Glutamatergic neuron (in vitro differentiated cells): Measurements from ENCODE around the gene CLTB. TPM values are rescaled to one million over a fixed set of nuclear protein-coding genes. Genes with fewer than 3 reads are reported as not detected.
A peak's percentile ranks its signal among the peaks of the same experiment; 100 is the strongest.

Source experiments
- DNase-seq: peaks from one replicate; pipeline ENCODE4 v3.0.0; 2022
- H3K27ac Mint-ChIP-seq: one replicate; pipeline ENCODE4 v1.8.0; 2020; ENCODE audit warnings: mild to moderate bottlenecking, mixed read lengths, inconsistent platforms; ENCODE audit not compliant: unreplicated experiment
- H3K27me3 Mint-ChIP-seq: one replicate; pipeline ENCODE4 v1.8.0; 2020; ENCODE audit warnings: mild to moderate bottlenecking, moderate library complexity, mixed read lengths, inconsistent platforms; ENCODE audit not compliant: unreplicated experiment
- H3K36me3 Mint-ChIP-seq: one replicate; pipeline ENCODE4 v1.8.0; 2020; ENCODE audit warnings: mild to moderate bottlenecking, mixed read lengths, inconsistent platforms; ENCODE audit not compliant: unreplicated experiment
- H3K4me1 Mint-ChIP-seq: one replicate; pipeline ENCODE4 v1.8.0; 2020; ENCODE audit warnings: mild to moderate bottlenecking, low read depth, mixed read lengths, inconsistent platforms; ENCODE audit not compliant: unreplicated experiment
- H3K4me3 Mint-ChIP-seq: one replicate; pipeline ENCODE4 v1.8.0; 2020; ENCODE audit warnings: mild to moderate bottlenecking, mixed read lengths, inconsistent platforms; ENCODE audit not compliant: unreplicated experiment
- H3K9me3 Mint-ChIP-seq: one replicate; pipeline ENCODE4 v1.8.0; 2020; ENCODE audit warnings: mild to moderate bottlenecking, moderate library complexity, mixed read lengths, inconsistent platforms; ENCODE audit not compliant: unreplicated experiment
- total RNA-seq: library from RNA; stranded (reverse); fragmentation: NEBNext Ultra II Directional; extraction: Animal tissue kit (Norgen Biotek cat#: 25700); gene quantifications from one replicate; pipeline ENCODE4 v1.2.1, GENCODE V29; 2021; ENCODE audit not compliant: unreplicated experiment
- TF ChIP-seq, protein P1 (sequence below): fragments of 200-600 bp; sonication (generic); IDR thresholded peaks from one replicate; pipeline ENCODE4 v1.5.0; 2021; ENCODE audit not compliant: partially characterized antibody, unreplicated experiment

CLTB gene
- total RNA-seq, 1 donor from 2014 or later = 83.8 TPM

DNA sequence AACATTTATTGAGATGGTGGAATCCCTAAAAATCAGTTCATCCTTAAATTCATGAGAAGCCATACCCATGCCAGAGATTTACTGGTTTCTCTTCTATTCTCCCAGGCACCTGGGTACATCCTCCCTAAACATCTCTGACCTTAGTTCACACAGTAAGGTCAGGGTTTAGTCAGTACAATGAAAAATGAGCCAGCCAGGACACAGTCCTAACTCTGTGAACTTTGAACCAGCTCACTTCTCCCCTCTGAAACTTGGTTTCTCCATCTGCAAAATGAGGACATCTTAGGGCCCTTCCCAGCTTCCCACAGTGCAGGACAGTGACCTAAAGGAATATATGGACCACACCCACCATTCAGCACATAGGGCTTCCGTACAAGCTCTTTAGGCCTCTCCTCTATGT, 29.8 kb downstream of the CLTB start:
- H3K27ac Mint-ChIP-seq = no peak overlapping the region
- H3K4me1 Mint-ChIP-seq = peaks cover 11% of the 10 kb centered on the region
- H3K36me3 Mint-ChIP-seq = no peaks in the 10 kb centered on the region
- H3K4me3 Mint-ChIP-seq = peak overlapping the region; percentile 99
- H3K9me3 Mint-ChIP-seq = peaks cover 11% of the 10 kb centered on the region
- peaks cover 10% of the 10 kb centered on the region for H3K27me3 Mint-ChIP-seq
- TF ChIP-seq, protein P1, sequence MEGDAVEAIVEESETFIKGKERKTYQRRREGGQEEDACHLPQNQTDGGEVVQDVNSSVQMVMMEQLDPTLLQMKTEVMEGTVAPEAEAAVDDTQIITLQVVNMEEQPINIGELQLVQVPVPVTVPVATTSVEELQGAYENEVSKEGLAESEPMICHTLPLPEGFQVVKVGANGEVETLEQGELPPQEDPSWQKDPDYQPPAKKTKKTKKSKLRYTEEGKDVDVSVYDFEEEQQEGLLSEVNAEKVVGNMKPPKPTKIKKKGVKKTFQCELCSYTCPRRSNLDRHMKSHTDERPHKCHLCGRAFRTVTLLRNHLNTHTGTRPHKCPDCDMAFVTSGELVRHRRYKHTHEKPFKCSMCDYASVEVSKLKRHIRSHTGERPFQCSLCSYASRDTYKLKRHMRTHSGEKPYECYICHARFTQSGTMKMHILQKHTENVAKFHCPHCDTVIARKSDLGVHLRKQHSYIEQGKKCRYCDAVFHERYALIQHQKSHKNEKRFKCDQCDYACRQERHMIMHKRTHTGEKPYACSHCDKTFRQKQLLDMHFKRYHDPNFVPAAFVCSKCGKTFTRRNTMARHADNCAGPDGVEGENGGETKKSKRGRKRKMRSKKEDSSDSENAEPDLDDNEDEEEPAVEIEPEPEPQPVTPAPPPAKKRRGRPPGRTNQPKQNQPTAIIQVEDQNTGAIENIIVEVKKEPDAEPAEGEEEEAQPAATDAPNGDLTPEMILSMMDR = no peak
- DNase-seq = no peak

GRCh38 chr5:176384991-176385390, 31.3 kb downstream of the CLTB start:
- no peak for DNase-seq
- peaks cover 11% of the 10 kb centered on the region for H3K9me3 Mint-ChIP-seq

GRCh38 chr5:176384366-176384930, 31.9 kb downstream of the CLTB start:
- Mint-ChIP-seq H3K4me3 (no peak overlapping the region), H3K27me3 (peaks cover 10% of the 10 kb centered on the region), H3K9me3 (peaks cover 11% of the 10 kb centered on the region), H3K27ac (no peak overlapping the region), H3K36me3 (no peaks in the 10 kb centered on the region), H3K4me1 (peaks cover 9% of the 10 kb centered on the region)
- no peak for DNase-seq
- TF ChIP-seq, protein P1 = no peak

More at GRCh38 chr5:176384991-176385390, 31.3 kb downstream of the CLTB start:
- Mint-ChIP-seq H3K36me3 (no peaks in the 10 kb centered on the region), H3K27ac (no peak overlapping the region), H3K4me3 (no peak overlapping the region), H3K27me3 (peaks cover 10% of the 10 kb centered on the region), H3K4me1 (peaks cover 11% of the 10 kb centered on the region)
- TF ChIP-seq, protein P1 = no peak

GRCh38 chr5:176383961-176384360, 32.4 kb downstream of the CLTB start:
- Mint-ChIP-seq H3K4me3 (no peak overlapping the region), H3K4me1 (peaks cover 9% of the 10 kb centered on the region), H3K9me3 (peaks cover 8% of the 10 kb centered on the region), H3K36me3 (no peaks in the 10 kb centered on the region), H3K27me3 (peaks cover 7% of the 10 kb centered on the region), H3K27ac (no peak overlapping the region)
- no peak for DNase-seq
- TF ChIP-seq, protein P1 = no peak

DNA sequence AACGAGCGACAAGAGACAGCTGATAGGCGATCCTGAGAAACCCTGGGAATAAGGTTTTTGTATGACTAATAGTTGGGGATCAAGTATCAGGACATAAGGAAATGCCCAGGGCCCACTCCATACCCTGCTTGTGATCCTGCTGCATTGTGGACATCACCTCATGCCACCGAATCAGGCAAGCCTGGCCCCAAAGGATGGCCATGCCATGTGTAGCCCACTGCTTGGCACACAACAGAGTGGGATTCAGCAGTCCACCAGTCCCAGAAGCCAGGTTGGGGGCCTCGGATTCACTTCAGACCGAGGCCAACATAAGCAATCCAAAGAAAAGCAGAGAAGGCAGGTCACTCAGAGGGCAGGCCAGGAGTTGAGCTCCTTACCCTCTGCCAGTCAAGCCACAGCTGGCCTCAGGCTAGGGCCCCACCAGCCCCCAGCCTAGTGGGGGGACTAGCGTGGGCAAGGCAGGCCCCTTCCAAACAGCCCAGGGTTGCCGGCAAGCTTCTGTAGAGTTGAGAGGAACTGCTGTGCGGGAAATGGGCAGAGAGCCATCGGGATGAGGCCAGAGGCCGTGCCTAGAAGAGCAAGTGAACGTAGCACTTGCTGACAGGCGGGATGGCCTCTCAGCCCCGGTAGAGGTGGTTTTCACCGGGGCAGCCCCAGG, 33.0 kb downstream of the CLTB start:
- H3K4me3 Mint-ChIP-seq = no peak overlapping the region
- no peak for DNase-seq
- H3K27me3 Mint-ChIP-seq = peaks cover 4% of the 10 kb centered on the region
- H3K27ac Mint-ChIP-seq = no peak overlapping the region
- peaks cover 9% of the 10 kb centered on the region for H3K4me1 Mint-ChIP-seq
- no peaks in the 10 kb centered on the region for H3K36me3 Mint-ChIP-seq
- TF ChIP-seq, protein P1 = no peak
- peaks cover 5% of the 10 kb centered on the region for H3K9me3 Mint-ChIP-seq
